K562 (cell line): ENCODE results near the gene TREM1. TPM values are rescaled to one million over a fixed set of nuclear protein-coding genes. Genes with fewer than 3 reads are reported as not detected.

ENCODE experiments used
- ATF3 ChIP-seq, 2 experiments: fragments of 450-650 bp in 1 of 2; sonication (generic) in 1 of 2; formaldehyde crosslinking in 1 of 2; IDR thresholded peaks in 1 of 2; conservative IDR thresholded peaks in 1 of 2; 2 replicates each; pipeline versions ENCODE4 v1.6.1 to v1.8.1; 2016 to 2023; ENCODE audit warnings: mild to moderate bottlenecking in 2 of 2, moderate library complexity in 2 of 2, inconsistent platforms in 1 of 2, missing genetic modification reagents in 1 of 2
- CTBP1 ChIP-seq: fragments of 450-650 bp; IDR thresholded peaks from 2 replicates; pipeline ENCODE4 v1.6.1; 2016; ENCODE audit warnings: borderline replicate concordance
- MTA3 ChIP-seq: fragments of 450-650 bp; formaldehyde crosslinking; IDR thresholded peaks from 2 replicates; pipeline ENCODE4 v1.6.1; 2017; ENCODE audit warnings: mild to moderate bottlenecking, borderline replicate concordance
- SIN3A ChIP-seq, 2 experiments: fragments of 150-350 bp in 1 of 2; IDR thresholded peaks; 2 replicates each; pipeline ENCODE4 v1.6.1; 2011 to 2016; ENCODE audit warnings: borderline replicate concordance in 2 of 2, low read depth in 2 of 2, low read length in 2 of 2, mild to moderate bottlenecking in 2 of 2, moderate library complexity in 2 of 2; ENCODE audit not compliant: control insufficient read depth in 1 of 2
- TCF3 ChIP-seq: sonication (generic); formaldehyde crosslinking; IDR thresholded peaks from 2 replicates; pipeline ENCODE4 v1.4.0; 2020; ENCODE audit warnings: mild to moderate bottlenecking, missing genetic modification reagents
- VEZF1 ChIP-seq: fragments of 200-800 bp; sonication (Bioruptor generic); IDR thresholded peaks from 2 replicates; pipeline ENCODE4 v1.6.1; 2017; ENCODE audit warnings: missing genetic modification characterization, missing compliant biosample characterization
- ZBTB11 ChIP-seq, 3 experiments: fragments of 200-800 bp in 1 of 3; fragments of 250-450 bp in 1 of 3; fragments of 450-650 bp in 1 of 3; sonication (Bioruptor Pico) in 1 of 3; sonication (Bioruptor generic) in 1 of 3; formaldehyde crosslinking in 1 of 3; IDR thresholded peaks; 2 replicates each; pipeline versions ENCODE4 v1.6.1 to v1.8.0; 2016 to 2022; ENCODE audit warnings: mild to moderate bottlenecking in 2 of 3, missing genetic modification characterization in 2 of 3, missing compliant biosample characterization in 1 of 3, moderate library complexity in 1 of 3
- ZNF644 ChIP-seq: fragments of 200-800 bp; sonication (Bioruptor generic); IDR thresholded peaks from 2 replicates; pipeline ENCODE4 v1.6.1; 2016; ENCODE audit warnings: low read depth, missing genetic modification characterization, missing compliant biosample characterization
- polyA plus RNA-seq, 8 experiments: library from polyadenylated mRNA; depleted of rRNA in 4 of 8; stranded (reverse) in 5 of 8; unstranded in 3 of 8; fragments of >200 nt; fragmentation: Nextera tagmentation in 2 of 8; fragmentation: Illumina TruSeq in 1 of 8; extraction: Ambion mirVana in 2 of 8; extraction: Trizol in 1 of 8; gene quantifications; 2 replicates each; pipeline versions ENCODE4 v1.2.1 to v1.2.3, GENCODE V29; 2011 to 2014; ENCODE audit warnings: inconsistent platforms in 1 of 8, missing spikeins in 1 of 8
- total RNA-seq, 7 experiments: library from RNA; depleted of rRNA in 6 of 7; stranded (reverse); fragments of >200 nt in 6 of 7; fragmentation: Illumina TruSeq in 2 of 7; extraction: Trizol in 2 of 7; gene quantifications; 2 replicates each; pipeline versions ENCODE4 v1.2.1 to v1.2.3, GENCODE V29; 2011 to 2021; ENCODE audit warnings: low replicate concordance in 1 of 7

TREM1 gene
- total and polyA plus RNA-seq, 9 of the 15 experiments (the other 6 are each of a cell fraction or from before 2014, with no cell fraction given) = not detected

GRCh38 chr6:41325446-41326066 is 39.1 kb upstream of the TREM1 start (continued):
- TF ChIP-seq ZNF644 (tag) (peak; percentile 27; the same call in 1 of the 2 replicates), MTA3 (0 out of 2 replicates have a peak, but pooled peaks have one; percentile 17), ATF3 (IDR thresholded peaks at IDR 0.05) (no peak), ATF3 (CRISPR knock-in tag; conservative IDR thresholded peaks at IDR 0.05) (no peak), VEZF1 (CRISPR knock-in tag) (no peak), ZBTB11 (CRISPR knock-in tag; IDR thresholded peaks at IDR 0.05) (no peak), CTBP1 (peak; percentile 52; the same call in 1 of the 2 replicates), TCF3 (CRISPR knock-in tag) (peak; percentile 81), SIN3A (IDR thresholded peaks at IDR 0.05; ENCODE audit: borderline replicate concordance in 2 of 2, control insufficient read depth in 1 of 2, low read depth in 2 of 2, low read length in 2 of 2) (no peak)
